Measurements from ENCODE around the gene KRTAP2-3.
"Not testable (repeated sequence)": the region's sequence is repeated elsewhere in the genome, so short reads cannot be mapped to it uniquely, and the experiment has no call there.

The KRTAP2-3 gene

DNA sequence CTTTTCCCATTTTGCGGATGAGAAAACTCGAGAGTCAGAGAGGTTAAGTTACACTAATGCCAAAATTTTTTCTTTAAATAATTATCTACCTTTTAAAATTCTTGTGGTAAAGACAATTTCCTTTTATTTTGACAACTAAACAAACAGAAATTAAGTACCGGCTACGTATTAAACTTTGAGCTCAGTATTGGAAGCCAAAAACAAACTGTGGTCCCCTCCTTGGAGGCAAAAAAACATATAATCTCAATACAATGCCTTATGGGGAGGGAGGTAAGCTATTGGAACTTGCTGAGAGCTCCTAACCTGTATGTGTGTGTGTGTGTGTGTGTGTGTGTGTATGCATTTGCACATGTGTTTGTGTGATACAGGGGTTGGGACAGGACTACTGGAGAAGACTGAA lies 3.5 kb upstream of the KRTAP2-3 start:
- DNase-seq (ENCODE audit: extremely low read depth, low read depth): peak; percentile 66
- H3K4me3 ChIP-seq (replicated peaks; ENCODE audit: low read depth, low read length): no peak overlapping the region
- TF ChIP-seq, protein P1, sequence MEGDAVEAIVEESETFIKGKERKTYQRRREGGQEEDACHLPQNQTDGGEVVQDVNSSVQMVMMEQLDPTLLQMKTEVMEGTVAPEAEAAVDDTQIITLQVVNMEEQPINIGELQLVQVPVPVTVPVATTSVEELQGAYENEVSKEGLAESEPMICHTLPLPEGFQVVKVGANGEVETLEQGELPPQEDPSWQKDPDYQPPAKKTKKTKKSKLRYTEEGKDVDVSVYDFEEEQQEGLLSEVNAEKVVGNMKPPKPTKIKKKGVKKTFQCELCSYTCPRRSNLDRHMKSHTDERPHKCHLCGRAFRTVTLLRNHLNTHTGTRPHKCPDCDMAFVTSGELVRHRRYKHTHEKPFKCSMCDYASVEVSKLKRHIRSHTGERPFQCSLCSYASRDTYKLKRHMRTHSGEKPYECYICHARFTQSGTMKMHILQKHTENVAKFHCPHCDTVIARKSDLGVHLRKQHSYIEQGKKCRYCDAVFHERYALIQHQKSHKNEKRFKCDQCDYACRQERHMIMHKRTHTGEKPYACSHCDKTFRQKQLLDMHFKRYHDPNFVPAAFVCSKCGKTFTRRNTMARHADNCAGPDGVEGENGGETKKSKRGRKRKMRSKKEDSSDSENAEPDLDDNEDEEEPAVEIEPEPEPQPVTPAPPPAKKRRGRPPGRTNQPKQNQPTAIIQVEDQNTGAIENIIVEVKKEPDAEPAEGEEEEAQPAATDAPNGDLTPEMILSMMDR (IDR thresholded peaks at IDR 0.05; ENCODE audit: low read depth, low read length, missing control alignments): no peak

DNA sequence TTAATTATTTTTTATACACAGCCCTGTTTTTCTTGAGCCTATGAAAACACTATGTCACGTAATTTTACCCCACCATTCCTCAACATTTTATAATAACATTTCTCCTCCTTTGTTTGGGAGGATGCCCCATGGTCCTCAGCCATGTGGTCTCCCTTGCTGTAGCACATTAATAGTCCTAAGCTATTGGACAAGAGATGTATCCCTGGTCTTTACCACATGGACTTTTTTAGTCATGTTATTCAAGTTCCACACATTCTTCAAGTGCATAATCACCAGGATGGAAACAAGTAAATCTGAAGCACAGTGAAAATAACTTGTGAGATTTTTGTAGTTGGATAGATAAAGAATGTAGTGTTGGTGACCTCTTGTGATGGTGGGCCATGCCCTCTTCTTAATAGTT lies 2.0 kb upstream of the KRTAP2-3 start:
- H3K4me3 ChIP-seq (replicated peaks; ENCODE audit: low read depth, low read length): no peak overlapping the region
- TF ChIP-seq, protein P1 (IDR thresholded peaks at IDR 0.05; ENCODE audit: low read depth, low read length, missing control alignments): no peak
- DNase-seq (ENCODE audit: extremely low read depth, low read depth): peak; percentile 94

DNA sequence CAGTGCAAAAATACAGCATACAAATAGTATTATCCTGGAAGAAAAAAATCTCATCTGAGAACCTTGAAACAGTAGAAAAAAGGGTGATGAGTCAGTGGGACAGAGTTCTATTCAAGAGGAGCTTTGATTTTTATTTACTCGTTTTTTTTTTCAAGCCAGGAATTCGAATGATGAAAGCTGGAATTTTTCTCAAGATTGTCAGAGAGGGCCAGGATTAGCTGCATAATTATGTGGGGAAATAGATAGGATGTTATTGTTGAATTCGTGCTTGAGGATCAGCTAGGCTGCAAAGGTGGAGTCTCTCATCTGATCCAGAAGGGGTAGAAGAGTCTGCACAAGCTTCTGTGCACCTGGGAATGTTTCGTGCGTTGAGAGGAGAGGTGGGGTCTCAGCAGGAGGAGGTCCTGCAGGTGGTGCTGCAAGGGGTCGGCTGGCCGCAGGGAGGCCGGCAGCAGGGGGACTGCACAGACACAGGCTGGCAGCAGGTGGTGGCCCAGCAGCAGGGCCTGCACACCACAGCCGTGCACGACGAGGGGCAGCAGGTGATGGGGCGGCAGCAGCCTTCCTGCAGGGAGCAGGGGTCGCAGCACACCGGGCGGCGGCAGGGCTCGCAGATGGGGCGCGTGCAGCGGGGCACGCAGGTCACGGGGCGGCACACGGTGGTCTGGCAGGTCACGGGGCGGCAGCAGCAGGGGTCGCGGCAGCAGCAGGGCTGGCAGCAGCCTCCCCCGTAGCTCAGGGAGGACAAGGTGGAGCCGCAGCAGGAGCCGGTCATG lies 450 bp downstream of the KRTAP2-3 start:
- not testable (repeated sequence) for H3K4me3 ChIP-seq (replicated peaks; ENCODE audit: low read depth, low read length)
- DNase-seq (ENCODE audit: extremely low read depth, low read depth): peak; percentile 52

DNA sequence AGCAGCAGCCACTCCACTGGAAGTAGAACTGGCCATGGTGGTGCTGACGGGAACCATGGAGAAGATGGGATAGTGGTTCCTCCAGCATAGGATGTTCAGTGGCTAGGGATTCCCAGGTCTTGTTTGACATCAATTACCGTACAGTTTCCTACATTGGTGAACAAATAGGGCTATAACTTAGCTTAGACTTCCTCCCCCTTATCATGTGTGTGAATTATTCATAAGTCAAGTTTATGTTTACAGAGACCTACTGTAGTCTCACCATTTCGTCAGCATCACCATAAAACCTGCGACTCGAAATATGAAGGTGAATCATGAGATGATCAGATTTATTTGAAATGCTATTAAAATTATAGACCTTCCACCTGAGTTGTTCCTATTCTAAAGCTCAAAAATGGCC lies 1.2 kb downstream of the KRTAP2-3 start:
- no peak overlapping the region for H3K4me3 ChIP-seq (replicated peaks; ENCODE audit: low read depth, low read length)
- DNase-seq (ENCODE audit: extremely low read depth, low read depth): no peak
- TF ChIP-seq, protein P1 (IDR thresholded peaks at IDR 0.05; ENCODE audit: low read depth, low read length, missing control alignments): no peak

DNA sequence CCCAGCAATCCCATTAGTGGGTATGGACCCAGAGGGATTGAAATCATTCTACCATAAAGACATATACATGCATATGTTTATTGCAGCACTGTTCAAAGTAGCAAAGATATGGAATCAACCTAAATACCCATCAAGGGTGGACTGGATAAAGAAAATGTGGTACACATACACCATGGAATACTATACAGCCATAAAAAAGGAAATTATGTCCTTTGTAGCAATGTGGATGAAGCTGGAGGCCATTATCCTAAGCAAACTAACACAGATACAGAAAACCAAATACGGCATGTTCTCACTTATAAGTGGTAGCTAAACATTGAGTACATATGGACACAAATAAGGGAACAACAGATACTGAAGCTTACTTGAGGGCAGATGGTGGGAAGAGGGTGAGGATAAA lies 2.4 kb downstream of the KRTAP2-3 start:
- TF ChIP-seq, protein P1 (IDR thresholded peaks at IDR 0.05; ENCODE audit: low read depth, low read length, missing control alignments): no peak

DNA sequence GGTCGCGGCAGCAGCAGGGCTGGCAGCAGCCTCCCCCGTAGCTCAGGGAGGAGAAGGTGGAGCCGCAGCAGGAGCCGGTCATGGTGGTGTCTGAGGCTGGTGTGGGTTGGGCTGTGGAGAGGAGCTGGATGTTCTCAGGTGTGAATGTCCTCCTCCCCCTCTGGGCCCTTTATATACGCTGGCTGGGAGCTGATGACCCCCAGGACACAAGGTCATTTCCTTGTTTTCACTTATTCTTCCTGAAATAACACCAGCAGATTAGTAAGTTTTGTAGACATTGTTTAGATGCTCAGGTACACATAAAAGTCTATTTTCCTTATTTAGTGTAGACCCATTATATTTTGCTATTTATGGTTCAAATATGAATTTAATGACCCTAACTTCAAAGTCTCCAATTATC lies 4.8 kb downstream of the KRTAP2-3 start, which contains the start of gene KRTAP2-2:
Gene KRTAP2-2 (minus strand): TSS at position 101 of the 400 bp plus-strand sequence. CDS start 19 bp downstream, at position 82.
- DNase-seq (ENCODE audit: extremely low read depth, low read depth); H3K4me3 ChIP-seq (replicated peaks; ENCODE audit: low read depth, low read length): not testable (repeated sequence)

More for the DNA sequence above, 2.4 kb downstream of the KRTAP2-3 start:
- no peak for DNase-seq (ENCODE audit: extremely low read depth, low read depth)
- no peak overlapping the region for H3K4me3 ChIP-seq (replicated peaks; ENCODE audit: low read depth, low read length)

DNA sequence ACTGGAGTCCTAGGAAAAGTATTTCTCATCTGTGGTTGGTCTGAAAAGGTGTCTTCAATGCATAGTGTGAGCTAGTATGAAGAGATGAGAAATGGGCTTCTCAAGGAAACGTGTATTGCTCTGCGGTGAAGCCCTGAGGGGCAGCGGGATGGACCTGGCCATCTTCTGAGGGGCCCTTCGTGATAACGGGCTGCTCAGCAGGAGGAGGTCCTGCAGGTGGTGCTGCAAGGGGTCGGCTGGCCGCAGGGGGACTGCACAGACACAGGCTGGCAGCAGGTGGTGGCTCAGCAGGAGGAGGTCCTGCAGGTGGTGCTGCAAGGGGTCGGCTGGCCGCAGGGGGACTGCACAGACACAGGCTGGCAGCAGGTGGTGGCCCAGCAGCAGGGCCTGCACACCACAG lies 5.4 kb downstream of the KRTAP2-3 start:
- DNase-seq (ENCODE audit: extremely low read depth, low read depth); H3K4me3 ChIP-seq (replicated peaks; ENCODE audit: low read depth, low read length): not testable (repeated sequence)

DNA sequence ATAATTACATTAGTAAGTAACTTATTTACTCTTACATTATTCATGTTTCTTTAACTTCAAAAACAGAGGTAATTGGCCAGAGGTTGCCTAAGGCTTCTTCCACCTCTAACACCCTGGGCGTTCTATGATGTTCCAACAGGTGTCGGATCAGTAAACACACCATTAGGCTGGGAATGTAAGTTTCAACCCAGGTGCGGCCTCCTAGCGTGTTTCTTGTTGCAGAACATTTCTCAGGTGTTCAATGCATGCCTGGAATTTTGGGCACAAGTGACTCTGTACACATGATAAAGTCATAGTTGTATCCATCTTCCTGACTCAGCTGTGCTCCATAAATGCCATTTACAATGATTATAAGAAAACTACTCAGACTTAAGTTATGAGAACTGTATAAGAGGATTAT lies 5.9 kb downstream of the KRTAP2-3 start:
- no peak for DNase-seq (ENCODE audit: extremely low read depth, low read depth)
- no peak overlapping the region for H3K4me3 ChIP-seq (replicated peaks; ENCODE audit: low read depth, low read length)
- TF ChIP-seq, protein P1 (IDR thresholded peaks at IDR 0.05; ENCODE audit: low read depth, low read length, missing control alignments): no peak

Data from HFF-Myc (cell line).